Measurements from ENCODE around the gene AGAP1.

- no peak for TF ChIP-seq CTCF (IDR thresholded peaks at IDR 0.05; ENCODE audit: low read depth, low read length, poor library complexity, severe bottlenecking)
- TF ChIP-seq EZH2phosphoT487 (IDR thresholded peaks at IDR 0.05; ENCODE audit: borderline replicate concordance, low read length): no peak
Observed at GRCh38 chr2:235784788-235785187, 290.9 kb downstream of the AGAP1 start.

Measured in DOHH2 (cell line).